ENCODE measurements around the gene SFXN5. TPM values are rescaled to one million over a fixed set of nuclear protein-coding genes. Genes with fewer than 3 reads are reported as not detected.

The SFXN5 gene
- total RNA-seq, 1 experiment from 2014 or later = 6.0 TPM

DNA sequence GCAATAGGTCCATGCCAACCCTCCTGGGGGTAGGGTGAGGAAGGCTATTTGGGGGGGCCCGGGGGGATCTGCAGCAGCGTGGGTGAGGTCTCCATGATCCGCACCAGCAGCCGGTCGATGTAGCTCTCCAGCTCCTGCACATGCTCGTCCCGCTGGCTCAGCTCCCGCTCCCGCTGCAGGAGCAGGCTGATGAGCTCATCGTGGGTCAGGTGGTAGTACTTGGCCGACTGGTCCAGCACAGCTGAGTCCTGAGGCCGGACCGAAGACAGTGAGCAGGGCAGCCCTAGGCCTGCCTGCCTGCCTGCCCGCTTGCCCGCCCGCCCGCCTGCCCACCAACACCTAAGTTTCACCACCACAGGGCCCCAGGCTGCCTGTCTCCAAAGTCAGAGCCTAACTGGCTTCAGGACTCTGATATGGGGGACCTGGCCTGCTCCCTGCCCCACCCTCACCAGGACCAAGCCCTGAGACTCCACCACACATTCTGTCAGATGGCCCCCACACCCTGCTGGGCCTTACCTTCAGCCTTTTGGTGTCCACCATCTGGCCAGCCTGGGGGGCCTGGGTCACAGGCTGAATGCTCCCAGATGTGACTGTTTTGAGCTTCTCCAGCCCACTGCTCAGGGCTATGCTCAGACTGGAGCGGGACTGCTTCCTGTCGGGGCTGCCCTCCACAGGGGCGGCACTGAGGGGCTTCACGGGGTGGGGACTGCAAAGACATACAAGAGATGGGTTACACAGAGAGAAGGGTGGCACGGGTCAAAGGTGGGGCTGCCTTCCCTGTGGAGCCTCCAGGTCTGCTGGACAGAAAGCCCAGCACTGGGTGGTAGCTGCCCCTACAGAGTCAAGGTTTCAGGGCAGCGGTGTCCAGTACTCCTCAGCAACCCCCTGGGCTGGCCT is 4.2 kb upstream of the SFXN5 start:
- no TSS peak for BruUV-seq (replicated peaks)
- peaks cover 33% of the 10 kb centered on the region for H3K36me3 Mint-ChIP-seq (ENCODE audit: insufficient read depth, unreplicated experiment)
- POLR2A ChIA-PET = no interaction called here
- CTCF ChIA-PET = interaction anchor here (1.0 to 3.6 kb wide), 3 partner anchors 10 to 86 kb away, joined by 3 to 31 read pairs (median 6); no protein-coding TSS in a partner anchor
- no peak for DNase-seq (ENCODE audit: unreplicated experiment)
- intact Hi-C loops (cut with micrococcal nuclease) = no loop called here
- peaks cover 7% of the 10 kb centered on the region for H3K4me1 Mint-ChIP-seq (ENCODE audit: insufficient read depth, unreplicated experiment)
- TF ChIP-seq, protein P1, sequence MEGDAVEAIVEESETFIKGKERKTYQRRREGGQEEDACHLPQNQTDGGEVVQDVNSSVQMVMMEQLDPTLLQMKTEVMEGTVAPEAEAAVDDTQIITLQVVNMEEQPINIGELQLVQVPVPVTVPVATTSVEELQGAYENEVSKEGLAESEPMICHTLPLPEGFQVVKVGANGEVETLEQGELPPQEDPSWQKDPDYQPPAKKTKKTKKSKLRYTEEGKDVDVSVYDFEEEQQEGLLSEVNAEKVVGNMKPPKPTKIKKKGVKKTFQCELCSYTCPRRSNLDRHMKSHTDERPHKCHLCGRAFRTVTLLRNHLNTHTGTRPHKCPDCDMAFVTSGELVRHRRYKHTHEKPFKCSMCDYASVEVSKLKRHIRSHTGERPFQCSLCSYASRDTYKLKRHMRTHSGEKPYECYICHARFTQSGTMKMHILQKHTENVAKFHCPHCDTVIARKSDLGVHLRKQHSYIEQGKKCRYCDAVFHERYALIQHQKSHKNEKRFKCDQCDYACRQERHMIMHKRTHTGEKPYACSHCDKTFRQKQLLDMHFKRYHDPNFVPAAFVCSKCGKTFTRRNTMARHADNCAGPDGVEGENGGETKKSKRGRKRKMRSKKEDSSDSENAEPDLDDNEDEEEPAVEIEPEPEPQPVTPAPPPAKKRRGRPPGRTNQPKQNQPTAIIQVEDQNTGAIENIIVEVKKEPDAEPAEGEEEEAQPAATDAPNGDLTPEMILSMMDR (IDR thresholded peaks at IDR 0.05; ENCODE audit: unreplicated experiment) = no peak
- H3K9me3 Mint-ChIP-seq (ENCODE audit: unreplicated experiment) = no peaks in the 10 kb centered on the region
- no peaks in the 10 kb centered on the region for H3K27me3 Mint-ChIP-seq (ENCODE audit: insufficient read depth, unreplicated experiment)
- H3K4me3 Mint-ChIP-seq (ENCODE audit: unreplicated experiment) = no peak overlapping the region
- H3K27ac Mint-ChIP-seq (ENCODE audit: low read depth, unreplicated experiment) = no peak overlapping the region

DNA sequence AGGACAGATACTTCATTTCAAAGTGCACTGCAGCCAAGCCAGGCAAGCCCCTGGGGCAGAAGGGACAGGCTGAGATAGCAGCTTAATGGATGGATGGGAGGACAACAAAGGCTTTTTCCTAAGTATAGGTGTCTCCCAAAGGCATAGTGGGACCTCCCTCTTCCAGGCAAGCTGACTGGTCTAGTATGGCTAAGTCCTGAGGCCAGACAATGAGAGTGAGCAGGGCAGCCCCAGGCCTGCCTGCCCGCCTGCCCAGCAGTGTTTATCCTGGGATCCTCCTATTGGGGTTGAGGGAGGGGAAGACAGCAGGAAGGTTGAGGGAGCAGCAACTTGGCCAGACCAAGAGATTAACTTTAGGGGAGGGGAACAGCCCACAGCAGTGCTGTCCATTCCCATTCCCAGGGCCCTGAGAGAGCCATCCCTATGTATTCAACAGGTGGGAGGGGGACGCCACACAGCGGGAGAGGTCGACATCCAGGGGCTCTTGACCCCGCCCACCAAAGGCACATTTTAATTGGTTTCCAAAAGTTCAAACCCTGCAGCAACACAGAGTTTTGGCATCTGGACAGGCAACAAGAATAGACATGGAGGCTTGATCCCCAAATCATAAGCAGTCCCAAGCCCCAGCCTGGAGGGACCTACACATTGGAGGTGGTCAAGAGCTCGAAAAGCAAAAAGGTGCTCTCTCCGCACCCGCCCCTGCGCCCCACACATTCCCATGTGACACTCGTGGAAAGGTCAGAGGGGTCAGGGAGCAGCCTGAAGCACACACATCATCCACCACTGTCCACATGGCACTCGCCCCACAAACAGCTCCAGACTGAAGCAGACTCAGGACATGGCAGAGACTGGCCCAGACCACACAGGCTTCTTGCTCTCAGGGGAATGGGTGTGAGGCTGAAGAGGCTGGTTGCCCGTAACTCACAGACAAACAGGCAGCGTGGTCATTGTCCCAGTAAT is 2.9 kb upstream of the SFXN5 start:
- Mint-ChIP-seq H3K9me3 (ENCODE audit: unreplicated experiment) (no peaks in the 10 kb centered on the region), H3K4me1 (ENCODE audit: insufficient read depth, unreplicated experiment) (peaks cover 17% of the 10 kb centered on the region), H3K27me3 (ENCODE audit: insufficient read depth, unreplicated experiment) (no peaks in the 10 kb centered on the region), H3K36me3 (ENCODE audit: insufficient read depth, unreplicated experiment) (peaks cover 33% of the 10 kb centered on the region), H3K4me3 (ENCODE audit: unreplicated experiment) (no peak overlapping the region), H3K27ac (ENCODE audit: low read depth, unreplicated experiment) (no peak overlapping the region)
- TF ChIP-seq, protein P1 (IDR thresholded peaks at IDR 0.05; ENCODE audit: unreplicated experiment) = no peak
- ChIA-PET CTCF (interaction anchor here (0.5 to 3.6 kb wide), 7 partner anchors 11 to 181 kb away, joined by 3 to 31 read pairs (median 6); no protein-coding TSS in a partner anchor), POLR2A (interaction anchor here (1.6 kb wide), 1 partner anchor 36 kb away, joined by 4 read pairs; no protein-coding TSS in a partner anchor)
- BruUV-seq (replicated peaks) = no TSS peak
- intact Hi-C loops (cut with micrococcal nuclease) = loop anchor here (5.0 kb wide), 2 partner anchors 88 to 182 kb away; no protein-coding TSS in a partner anchor
- no peak for DNase-seq (ENCODE audit: unreplicated experiment)

DNA sequence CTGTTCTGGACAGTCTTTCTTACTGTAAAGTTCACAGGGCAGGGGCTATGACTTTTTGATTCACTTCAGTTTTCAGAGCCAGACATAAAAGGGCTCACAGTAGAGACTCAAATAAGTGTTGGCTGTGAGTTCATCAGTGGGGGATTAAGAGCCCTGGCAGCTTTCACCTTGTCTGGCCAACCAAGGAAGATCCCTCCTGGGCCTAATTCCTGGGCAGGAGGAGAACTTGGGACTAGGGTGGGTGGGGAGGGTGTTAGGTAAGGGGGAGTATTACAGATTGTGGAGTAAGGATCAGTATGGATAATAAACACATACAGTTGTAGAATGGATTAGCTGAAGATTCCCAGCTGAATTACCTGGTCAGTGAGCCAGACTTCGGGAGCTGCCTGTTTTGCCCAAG is 904 bp upstream of the SFXN5 start:
- no TSS peak for BruUV-seq (replicated peaks)
- Mint-ChIP-seq H3K36me3 (ENCODE audit: insufficient read depth, unreplicated experiment) (peaks cover 33% of the 10 kb centered on the region), H3K4me1 (ENCODE audit: insufficient read depth, unreplicated experiment) (peaks cover 34% of the 10 kb centered on the region), H3K9me3 (ENCODE audit: unreplicated experiment) (no peaks in the 10 kb centered on the region), H3K4me3 (ENCODE audit: unreplicated experiment) (peak overlapping the region; percentile 88), H3K27me3 (ENCODE audit: insufficient read depth, unreplicated experiment) (no peaks in the 10 kb centered on the region), H3K27ac (ENCODE audit: low read depth, unreplicated experiment) (peak overlapping the region; percentile 88)
- intact Hi-C loops (cut with micrococcal nuclease) = loop anchor here (5.0 kb wide), 2 partner anchors 90 to 180 kb away; no protein-coding TSS in a partner anchor
- DNase-seq (ENCODE audit: unreplicated experiment) = no peak
- ChIA-PET CTCF (interaction anchor here (0.8 to 1.7 kb wide), 3 partner anchors 13 to 140 kb away, joined by 3 to 15 read pairs (median 5); no protein-coding TSS in a partner anchor), POLR2A (interaction anchor here (1.0 to 2.3 kb wide), 2 partner anchors 9 to 10 kb away, joined by 4 to 7 read pairs; no protein-coding TSS in a partner anchor)
- TF ChIP-seq, protein P1 (IDR thresholded peaks at IDR 0.05; ENCODE audit: unreplicated experiment) = no peak

All from MCF 10A (cell line).